ENCODE results near the gene WWOX. TPM values are rescaled to one million over a fixed set of nuclear protein-coding genes. Genes with fewer than 3 reads are reported as not detected.

The WWOX gene
- total RNA-seq, 2 experiments from 2014 or later, result 19.1 to 23.7 TPM

GRCh38 chr16:78950768-78951167, 851.3 kb downstream of the WWOX start:
- ATAC-seq (no peak), DNase-seq (no peak)
- no peak for TF ChIP-seq CTCF (IDR thresholded peaks at IDR 0.05)
- intact Hi-C loops (cut with micrococcal nuclease), result no loop called here
- Mint-ChIP-seq H3K4me3 (no peak overlapping the region), H3K4me1 (ENCODE audit: low read depth) (no peaks in the 10 kb centered on the region), H3K9me3 (no peaks in the 10 kb centered on the region), H3K27ac (no peak overlapping the region), H3K27me3 (no peaks in the 10 kb centered on the region), H3K36me3 (ENCODE audit: low read depth) (no peaks in the 10 kb centered on the region)
- ChIA-PET CTCF (no interaction called here), POLR2A (interaction anchor here (1.1 kb wide), 1 partner anchor 15 kb away, joined by 4 read pairs; no protein-coding TSS in a partner anchor)

- no peak overlapping the region for H3K27ac Mint-ChIP-seq
- no peaks in the 10 kb centered on the region for H3K9me3 Mint-ChIP-seq
- ChIA-PET CTCF (no interaction called here), POLR2A (no interaction called here)
- DNase-seq (no peak), ATAC-seq (no peak)
- intact Hi-C loops (cut with micrococcal nuclease), result no loop called here
- no peak overlapping the region for H3K4me3 Mint-ChIP-seq
- H3K4me1 Mint-ChIP-seq (ENCODE audit: low read depth), result no peaks in the 10 kb centered on the region
- H3K27me3 Mint-ChIP-seq, result no peaks in the 10 kb centered on the region
- TF ChIP-seq CTCF (IDR thresholded peaks at IDR 0.05), result no peak
- H3K36me3 Mint-ChIP-seq (ENCODE audit: low read depth), result no peaks in the 10 kb centered on the region
These were observed 853.2 kb downstream of the WWOX start for GRCh38 chr16:78952630-78953029.

- no peak overlapping the region for H3K27ac Mint-ChIP-seq
- no peaks in the 10 kb centered on the region for H3K27me3 Mint-ChIP-seq
- CTCF ChIA-PET, result no interaction called here
- TF ChIP-seq CTCF (IDR thresholded peaks at IDR 0.05), result no peak
- DNase-seq (no peak), ATAC-seq (no peak)
- H3K4me3 Mint-ChIP-seq, result no peak overlapping the region
- intact Hi-C loops (cut with micrococcal nuclease), result no loop called here
- no peaks in the 10 kb centered on the region for H3K4me1 Mint-ChIP-seq (ENCODE audit: low read depth)
- no peaks in the 10 kb centered on the region for H3K9me3 Mint-ChIP-seq
- POLR2A ChIA-PET, result no interaction called here
- H3K36me3 Mint-ChIP-seq (ENCODE audit: low read depth), result no peaks in the 10 kb centered on the region
These were observed 854.1 kb downstream of the WWOX start for GRCh38 chr16:78953526-78953925.

- Mint-ChIP-seq H3K27me3 (no peaks in the 10 kb centered on the region), H3K4me3 (no peak overlapping the region), H3K9me3 (no peaks in the 10 kb centered on the region), H3K4me1 (ENCODE audit: low read depth) (no peaks in the 10 kb centered on the region), H3K36me3 (ENCODE audit: low read depth) (no peaks in the 10 kb centered on the region), H3K27ac (no peak overlapping the region)
- ATAC-seq (no peak), DNase-seq (no peak)
- POLR2A ChIA-PET, result interaction anchor here (0.7 kb wide), 1 partner anchor 34 kb away, joined by 3 read pairs; no protein-coding TSS in a partner anchor
- CTCF ChIA-PET, result no interaction called here
- TF ChIP-seq CTCF (IDR thresholded peaks at IDR 0.05), result no peak
- intact Hi-C loops (cut with micrococcal nuclease), result no loop called here
These were observed 855.8 kb downstream of the WWOX start for GRCh38 chr16:78955206-78955605.

- intact Hi-C loops (cut with micrococcal nuclease), result no loop called here
- no peak for ATAC-seq
- no peaks in the 10 kb centered on the region for H3K27me3 Mint-ChIP-seq
- CTCF ChIA-PET, result no interaction called here
- no peak for DNase-seq
- H3K36me3 Mint-ChIP-seq (ENCODE audit: low read depth), result no peaks in the 10 kb centered on the region
- H3K4me1 Mint-ChIP-seq (ENCODE audit: low read depth), result peaks cover 1% of the 10 kb centered on the region
- TF ChIP-seq CTCF (IDR thresholded peaks at IDR 0.05), result no peak
- no peak overlapping the region for H3K27ac Mint-ChIP-seq
- H3K4me3 Mint-ChIP-seq, result no peak overlapping the region
- POLR2A ChIA-PET, result no interaction called here
- no peaks in the 10 kb centered on the region for H3K9me3 Mint-ChIP-seq
These were observed 857.4 kb downstream of the WWOX start for GRCh38 chr16:78956859-78957258.

All from activated CD8-positive, alpha-beta T cell treated with anti-CD3 and anti-CD28 coated beads for 36 hours (primary cell).